CD4-positive, alpha-beta memory T cell (primary cell): ENCODE results near the gene NAA60. TPM values are rescaled to one million over a fixed set of nuclear protein-coding genes. Genes with fewer than 3 reads are reported as not detected.

ENCODE experiments used
- CTCF ChIA-PET: fragments of 350-600 bp; sonication (Branson Sonifier 250); formaldehyde crosslinking; loops from one replicate; lab custom pipeline; 2021; ENCODE audit warnings: inconsistent platforms; ENCODE audit not compliant: partially characterized antibody; lab: Charles Lee
- POLR2A ChIA-PET: fragments of 350-600 bp; sonication (Branson Sonifier 250); formaldehyde crosslinking; loops from one replicate; lab custom pipeline; 2021; ENCODE audit not compliant: partially characterized antibody; lab: Charles Lee
- DNase-seq, 5 donors: peaks; one replicate each; pipeline versions ENCODE4 v3.0.0 to v3.0.0-alpha.2; 2020 to 2022; ENCODE audit warnings: mixed read lengths in 1 of 5
- H3K27ac ChIP-seq: one replicate; pipeline ENCODE4 v1.7.0; 2013; ENCODE audit warnings: low read depth, low read length
- H3K27me3 ChIP-seq: 2 replicates; pipeline ENCODE4 v1.7.0; 2013; ENCODE audit warnings: mild to moderate bottlenecking, low read length, moderate library complexity; ENCODE audit not compliant: insufficient read depth
- H3K36me3 ChIP-seq: 2 replicates; pipeline ENCODE4 v1.7.0; 2013; ENCODE audit warnings: mild to moderate bottlenecking, low read length, moderate library complexity; ENCODE audit not compliant: insufficient read depth
- H3K4me1 ChIP-seq: 2 replicates; pipeline ENCODE4 v1.7.0; 2013; ENCODE audit warnings: mild to moderate bottlenecking, low read length, moderate library complexity; ENCODE audit not compliant: insufficient read depth
- H3K4me3 ChIP-seq, 2 donors: one replicate each; pipeline ENCODE4 v1.7.0; 2013; ENCODE audit warnings: low read length in 2 of 2, mild to moderate bottlenecking in 1 of 2
- H3K9me3 ChIP-seq, 2 donors: one replicate each; pipeline ENCODE4 v1.7.0; 2013; ENCODE audit warnings: low read length in 2 of 2, control low read depth in 1 of 2; ENCODE audit not compliant: control insufficient read depth in 1 of 2
- H3K27ac Mint-ChIP-seq, 7 donors: one replicate each; pipeline ENCODE4 v1.8.0; 2020 to 2021; ENCODE audit warnings: mixed read lengths in 7 of 7, mild to moderate bottlenecking in 6 of 7, inconsistent platforms in 3 of 7, moderate library complexity in 3 of 7
- H3K27me3 Mint-ChIP-seq, 2 donors: one replicate each; pipeline ENCODE4 v1.8.0; 2020 to 2021; ENCODE audit warnings: mixed read lengths in 2 of 2
- H3K36me3 Mint-ChIP-seq, 2 donors: one replicate each; pipeline ENCODE4 v1.8.0; 2020 to 2021; ENCODE audit warnings: mixed read lengths in 2 of 2, inconsistent platforms in 1 of 2, mild to moderate bottlenecking in 1 of 2
- H3K4me1 Mint-ChIP-seq, 4 donors: one replicate each; pipeline ENCODE4 v1.8.0; 2020 to 2021; ENCODE audit warnings: mixed read lengths in 4 of 4, mild to moderate bottlenecking in 1 of 4
- H3K4me3 Mint-ChIP-seq, 8 donors: one replicate each; pipeline ENCODE4 v1.8.0; 2020 to 2021; ENCODE audit warnings: mixed read lengths in 8 of 8, mild to moderate bottlenecking in 7 of 8, moderate library complexity in 6 of 8, inconsistent platforms in 3 of 8
- H3K9me3 Mint-ChIP-seq, 8 donors: one replicate each; pipeline ENCODE4 v1.8.0; 2020 to 2021; ENCODE audit warnings: mixed read lengths in 8 of 8, mild to moderate bottlenecking in 5 of 8, inconsistent platforms in 3 of 8, moderate library complexity in 1 of 8
- intact Hi-C: fragments of 100-400 bp; cut with micrococcal nuclease; formaldehyde crosslinking; loops from one replicate; pipeline ENCODE4 v1.15.1; 2023
- polyA plus RNA-seq, 2 donors: library from polyadenylated mRNA; unstranded; fragments of 300-500 nt; fragmentation: Illumina TruSeq; gene quantifications; one replicate each; pipeline ENCODE4 v1.2.3, GENCODE V29; 2021
- total RNA-seq, 2 experiments: library from RNA; stranded (reverse); gene quantifications; one replicate each; pipeline ENCODE4 v1.2.3, GENCODE V29; 2021

Gene NAA60
- total and polyA plus RNA-seq, 4 experiments from 2014 or later = 28.2 to 62.9 (median 58.8) TPM

DNA sequence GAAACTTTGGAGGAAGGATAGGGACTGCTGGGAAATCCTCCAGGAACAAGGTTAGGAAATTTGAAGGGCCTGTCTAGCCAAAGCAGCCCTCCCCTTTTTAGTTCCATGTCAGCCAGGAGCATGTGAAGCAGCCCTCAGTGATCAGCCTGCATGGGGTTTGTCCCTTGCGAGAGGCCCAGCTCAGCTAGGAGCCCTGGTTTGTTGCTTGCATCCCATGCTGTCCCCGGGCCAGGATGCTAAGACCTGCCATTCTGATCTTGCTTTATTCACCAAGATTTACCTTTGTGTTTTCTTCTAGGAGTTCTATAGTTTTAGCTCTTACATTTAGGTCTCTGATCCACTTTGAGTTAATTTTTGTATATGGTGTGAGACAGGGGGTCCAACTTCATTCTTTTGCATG lies 84.9 kb downstream of the NAA60 start:
- H3K27ac ChIP-seq = no peak overlapping the region
- Mint-ChIP-seq H3K36me3 (peaks cover 26 to 44% of the 10 kb centered on the region in 2 donors), H3K27ac (peak overlapping the region in 5 of 7 donors; percentile 8 to 90 (median 49)), H3K4me3 (no peak overlapping the region), H3K9me3 (no peaks in the 10 kb centered on the region), H3K4me1 (peaks cover 8 to 23% (median 12%) of the 10 kb centered on the region in 4 donors), H3K27me3 (no peaks in the 10 kb centered on the region)
- no peak for DNase-seq
- H3K9me3 ChIP-seq = no peaks in the 10 kb centered on the region
- H3K27me3 ChIP-seq = no peaks in the 10 kb centered on the region
- ChIA-PET POLR2A (no interaction called here), CTCF (no interaction called here)
- H3K4me3 ChIP-seq = no peak overlapping the region
- intact Hi-C loops = no loop called here
- H3K4me1 ChIP-seq = no peaks in the 10 kb centered on the region
- peaks cover 18% of the 10 kb centered on the region for H3K36me3 ChIP-seq

DNA sequence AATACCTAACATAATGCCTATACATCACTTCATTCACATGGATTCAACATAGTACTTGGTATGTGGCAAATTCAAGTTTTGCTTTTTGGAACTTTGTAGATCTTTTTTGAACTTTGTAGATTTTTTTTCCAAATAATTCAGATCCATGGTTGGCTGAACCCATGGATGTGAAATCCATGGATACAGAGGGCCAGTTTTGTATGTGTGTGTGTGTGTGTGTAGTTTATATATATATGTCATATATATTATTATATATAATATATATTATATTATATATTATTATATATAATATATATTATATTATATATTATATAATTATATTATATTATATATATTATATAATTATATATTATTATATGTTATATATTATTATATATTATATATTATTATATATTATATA lies 85.7 kb downstream of the NAA60 start:
- Mint-ChIP-seq H3K36me3 (peaks cover 23 to 48% of the 10 kb centered on the region in 2 donors), H3K4me3 (no peak overlapping the region), H3K27me3 (no peaks in the 10 kb centered on the region), H3K9me3 (no peaks in the 10 kb centered on the region), H3K4me1 (peaks cover 8 to 28% (median 14%) of the 10 kb centered on the region in 4 donors), H3K27ac (no peak overlapping the region)
- Histone ChIP-seq H3K9me3 (no peaks in the 10 kb centered on the region), H3K4me1 (no peaks in the 10 kb centered on the region), H3K27ac (no peak overlapping the region), H3K36me3 (peaks cover 11% of the 10 kb centered on the region), H3K27me3 (no peaks in the 10 kb centered on the region), H3K4me3 (no peak overlapping the region)
- ChIA-PET POLR2A (no interaction called here), CTCF (no interaction called here)
- no peak for DNase-seq
- intact Hi-C loops = no loop called here

DNA sequence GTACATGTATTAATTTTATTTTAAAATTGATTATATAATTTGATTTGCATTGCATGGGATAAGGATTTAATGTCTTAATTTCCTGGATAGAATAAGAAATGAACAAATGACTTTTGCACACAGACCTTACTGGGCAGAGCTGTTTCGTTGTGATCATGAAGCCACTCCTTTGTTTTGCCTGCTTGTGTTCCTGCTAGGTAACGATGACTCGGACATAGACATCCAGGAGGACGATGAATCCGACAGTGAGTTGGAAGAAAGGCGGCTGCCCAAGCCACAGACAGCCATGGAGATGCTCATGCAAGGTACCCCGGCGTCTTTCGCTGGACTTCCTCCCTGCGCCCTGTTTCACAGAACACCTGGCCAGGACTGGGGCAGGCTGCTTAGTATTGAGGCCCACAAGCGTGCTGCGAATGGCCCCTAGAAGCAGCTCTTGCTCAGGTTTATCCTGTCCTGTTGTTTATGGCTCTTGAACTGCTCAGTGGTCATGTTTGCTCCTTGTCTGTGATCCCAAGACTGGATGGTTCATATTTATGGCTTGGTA lies 87.0 kb downstream of the NAA60 start:
- intact Hi-C loops = no loop called here
- H3K4me3 ChIP-seq = no peak overlapping the region
- H3K27me3 ChIP-seq = no peaks in the 10 kb centered on the region
- peaks cover 8 to 30% (median 15%) of the 10 kb centered on the region in 4 donors for H3K4me1 Mint-ChIP-seq
- H3K27ac Mint-ChIP-seq = peak overlapping the region in 1 of 7 donors; percentile 43
- CTCF ChIA-PET = no interaction called here
- H3K9me3 ChIP-seq = no peaks in the 10 kb centered on the region
- DNase-seq = no peak
- peaks cover 11% of the 10 kb centered on the region for H3K36me3 ChIP-seq
- H3K27me3 Mint-ChIP-seq = no peaks in the 10 kb centered on the region
- H3K4me1 ChIP-seq = no peaks in the 10 kb centered on the region
- no peaks in the 10 kb centered on the region for H3K9me3 Mint-ChIP-seq
- H3K27ac ChIP-seq = no peak overlapping the region
- H3K36me3 Mint-ChIP-seq = peaks cover 20 to 51% of the 10 kb centered on the region in 2 donors
- H3K4me3 Mint-ChIP-seq = no peak overlapping the region
- POLR2A ChIA-PET = no interaction called here

DNA sequence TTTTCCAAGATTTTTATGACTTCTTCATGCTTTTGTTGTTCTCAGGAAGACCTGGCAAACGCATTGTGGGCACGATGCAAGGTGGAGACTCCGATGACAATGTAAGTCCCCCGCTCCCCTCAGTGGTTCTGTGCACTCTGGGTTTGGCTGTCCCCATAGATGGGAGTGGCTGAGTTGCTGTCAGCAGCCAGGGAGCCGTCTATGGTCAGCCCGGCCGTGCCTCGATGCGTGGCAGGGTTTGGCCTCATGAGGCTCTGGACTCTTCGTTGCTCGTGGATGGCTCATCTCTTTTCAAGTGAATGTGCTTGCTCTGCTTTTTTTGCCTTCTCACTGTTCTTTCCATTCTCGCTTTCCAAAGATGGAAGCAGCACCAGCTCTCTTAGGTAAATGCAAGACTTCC lies 89.3 kb downstream of the NAA60 start:
- no peak overlapping the region for H3K27ac ChIP-seq
- H3K27ac Mint-ChIP-seq = peak overlapping the region in 3 of 7 donors; percentile 24 to 68 (median 42)
- H3K27me3 ChIP-seq = no peaks in the 10 kb centered on the region
- no peak for DNase-seq
- ChIA-PET CTCF (interaction anchor here (1.0 kb wide), 1 partner anchor 32 kb away, joined by 3 read pairs; the partner anchor contains the start of gene CLUAP1), POLR2A (interaction anchor here (1.0 kb wide), 1 partner anchor 42 kb away, joined by 3 read pairs; no protein-coding TSS in a partner anchor)
- H3K4me1 Mint-ChIP-seq = peaks cover 6 to 22% (median 11%) of the 10 kb centered on the region in 4 donors
- no peak overlapping the region for H3K4me3 Mint-ChIP-seq
- H3K4me1 ChIP-seq = no peaks in the 10 kb centered on the region
- H3K27me3 Mint-ChIP-seq = no peaks in the 10 kb centered on the region
- no peak overlapping the region for H3K4me3 ChIP-seq
- H3K36me3 ChIP-seq = peaks cover 11% of the 10 kb centered on the region
- intact Hi-C loops = no loop called here
- peaks cover 0 to 3% (median 0%) of the 10 kb centered on the region in 8 donors for H3K9me3 Mint-ChIP-seq
- peaks cover 22 to 50% of the 10 kb centered on the region in 2 donors for H3K36me3 Mint-ChIP-seq
- H3K9me3 ChIP-seq = no peaks in the 10 kb centered on the region

DNA sequence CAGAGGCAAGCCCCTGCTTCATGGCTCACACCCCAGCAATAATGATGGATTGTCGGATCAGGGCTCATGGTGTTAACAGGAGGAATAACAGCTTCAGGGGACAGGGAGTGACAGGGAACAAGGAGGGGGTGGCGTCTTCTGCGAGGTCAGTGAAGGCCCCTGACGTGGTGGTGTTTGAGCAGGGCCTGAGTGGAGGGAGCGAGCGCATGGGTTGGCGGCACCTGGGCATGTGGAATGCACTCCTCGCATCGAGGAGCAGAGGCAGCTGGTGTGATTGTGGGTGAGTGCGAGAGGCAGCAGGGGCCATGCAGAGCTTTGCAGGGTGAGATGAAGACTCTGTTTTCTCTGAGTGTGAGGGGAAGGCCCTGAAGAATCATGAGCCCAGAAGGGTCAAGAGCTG lies 90.6 kb downstream of the NAA60 start:
- H3K27ac ChIP-seq = no peak overlapping the region
- no peaks in the 10 kb centered on the region for H3K27me3 ChIP-seq
- Mint-ChIP-seq H3K4me3 (no peak overlapping the region), H3K4me1 (peaks cover 2 to 14% (median 5%) of the 10 kb centered on the region in 4 donors), H3K27me3 (no peaks in the 10 kb centered on the region), H3K36me3 (peaks cover 14 to 43% of the 10 kb centered on the region in 2 donors), H3K9me3 (peaks cover 0 to 3% (median 0%) of the 10 kb centered on the region in 8 donors), H3K27ac (peak overlapping the region; percentile 42 to 90 (median 72))
- DNase-seq = no peak
- H3K4me1 ChIP-seq = no peaks in the 10 kb centered on the region
- no peak overlapping the region for H3K4me3 ChIP-seq
- H3K36me3 ChIP-seq = peaks cover 11% of the 10 kb centered on the region
- H3K9me3 ChIP-seq = no peaks in the 10 kb centered on the region
- CTCF ChIA-PET = interaction anchor here (1.1 kb wide), 1 partner anchor 27 kb away, joined by 3 read pairs; no protein-coding TSS in a partner anchor
- intact Hi-C loops = no loop called here
- POLR2A ChIA-PET = interaction anchor here (1.3 kb wide), 1 partner anchor 10 kb away, joined by 3 read pairs; no protein-coding TSS in a partner anchor

DNA sequence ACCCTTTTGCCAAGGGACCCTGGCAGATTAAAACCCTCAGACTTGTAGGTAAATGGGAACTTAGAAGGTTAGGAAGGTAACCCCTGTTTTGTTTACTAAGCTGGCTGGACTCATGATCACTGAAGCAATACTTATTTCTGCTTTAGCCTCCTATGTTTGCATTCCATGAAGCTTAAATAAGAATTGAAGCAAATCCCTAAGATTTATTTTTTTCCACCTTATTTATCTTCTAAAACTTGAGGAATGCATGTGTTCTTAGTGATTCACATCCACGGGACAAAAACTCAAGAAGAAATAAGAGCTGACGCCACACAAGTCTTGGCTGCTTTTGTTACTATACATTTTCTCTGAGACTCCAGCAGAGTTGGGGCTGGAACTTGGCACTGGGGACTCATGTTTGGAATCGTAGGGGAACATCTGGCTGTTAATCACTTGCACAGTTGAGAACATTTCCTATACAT lies 92.8 kb downstream of the NAA60 start:
- Histone ChIP-seq H3K27ac (no peak overlapping the region), H3K9me3 (no peaks in the 10 kb centered on the region), H3K4me3 (no peak overlapping the region), H3K27me3 (no peaks in the 10 kb centered on the region), H3K4me1 (no peaks in the 10 kb centered on the region), H3K36me3 (peaks cover 11% of the 10 kb centered on the region)
- Mint-ChIP-seq H3K4me3 (no peak overlapping the region), H3K27ac (peak overlapping the region in 5 of 7 donors; percentile 3 to 70 (median 32)), H3K4me1 (peaks cover 2 to 14% (median 6%) of the 10 kb centered on the region in 4 donors), H3K27me3 (no peaks in the 10 kb centered on the region), H3K9me3 (peaks cover 0 to 3% (median 0%) of the 10 kb centered on the region in 8 donors), H3K36me3 (peaks cover 21 to 54% of the 10 kb centered on the region in 2 donors)
- DNase-seq = no peak
- POLR2A ChIA-PET = interaction anchor here (0.9 to 2.1 kb wide), 7 partner anchors 10 to 384 kb away, joined by 3 to 6 read pairs (median 3); no protein-coding TSS in a partner anchor
- CTCF ChIA-PET = interaction anchor here (1.8 kb wide), 1 partner anchor 10 kb away, joined by 9 read pairs; no protein-coding TSS in a partner anchor
- intact Hi-C loops = no loop called here
